ENCODE data around the gene MN1.

Gene MN1

GRCh38 chr22:27808451-27809225, 7.1 kb upstream of the MN1 start:
- H3K4me3 ChIP-seq (ENCODE audit: low read depth, low read length): no peak overlapping the region
- no peak for TF ChIP-seq CTCF (IDR thresholded peaks at IDR 0.05; ENCODE audit: control insufficient read depth, extremely low read depth, insufficient read depth)
- DNase-seq (ENCODE audit: low read depth): no peak

GRCh38 chr22:27805841-27806240, 4.3 kb upstream of the MN1 start:
- no peak for DNase-seq (ENCODE audit: low read depth)
- no peak overlapping the region for H3K4me3 ChIP-seq (ENCODE audit: low read depth, low read length)
- TF ChIP-seq CTCF (IDR thresholded peaks at IDR 0.05; ENCODE audit: control insufficient read depth, extremely low read depth, insufficient read depth): no peak

GRCh38 chr22:27804470-27805297, 3.1 kb upstream of the MN1 start:
- DNase-seq (ENCODE audit: low read depth): no peak
- H3K4me3 ChIP-seq (ENCODE audit: low read depth, low read length): no peak overlapping the region
- peak; percentile 74 for TF ChIP-seq CTCF (IDR thresholded peaks at IDR 0.05; ENCODE audit: control insufficient read depth, extremely low read depth, insufficient read depth)

GRCh38 chr22:27803841-27804415, 2.4 kb upstream of the MN1 start:
- TF ChIP-seq CTCF (IDR thresholded peaks at IDR 0.05; ENCODE audit: control insufficient read depth, extremely low read depth, insufficient read depth): no peak
- no peak overlapping the region for H3K4me3 ChIP-seq (ENCODE audit: low read depth, low read length)
- DNase-seq (ENCODE audit: low read depth): no peak

GRCh38 chr22:27802346-27803073, 954 bp upstream of the MN1 start:
- H3K4me3 ChIP-seq (ENCODE audit: low read depth, low read length): no peak overlapping the region
- DNase-seq (ENCODE audit: low read depth): no peak
- TF ChIP-seq CTCF (IDR thresholded peaks at IDR 0.05; ENCODE audit: control insufficient read depth, extremely low read depth, insufficient read depth): no peak

GRCh38 chr22:27801202-27801615, 347 bp downstream of the MN1 start:
- no peak for TF ChIP-seq CTCF (IDR thresholded peaks at IDR 0.05; ENCODE audit: control insufficient read depth, extremely low read depth, insufficient read depth)
- H3K4me3 ChIP-seq (ENCODE audit: low read depth, low read length): peak overlapping the region; percentile 31
- DNase-seq (ENCODE audit: low read depth): no peak

Data from LNCaP clone FGC (cell line).